Heart left ventricle (tissue), 16 donors: Measurements from ENCODE around the gene ADGRG1. TPM values are rescaled to one million over a fixed set of nuclear protein-coding genes. Genes with fewer than 3 reads are reported as not detected.

ENCODE experiments used
- ATAC-seq, 4 donors: fragments of 200-7000 bp; cut with Tn5 transposase; one replicate each; pipeline ENCODE4 v1.9.1; 2020 to 2022; ENCODE audit warnings: moderate library complexity in 4 of 4, mild to moderate bottlenecking in 3 of 4, moderate number of reproducible peaks in 1 of 4
- DNase-seq, 5 donors: peaks; one replicate each; pipeline ENCODE4 v3.0.0-alpha.2; 2020
- H3K27ac ChIP-seq, 12 donors: fragments of 200-600 bp; sonication (generic) in 4 of 12; one replicate each; pipeline versions ENCODE4 v1.5.0 to v1.8.0; 2016 to 2022; ENCODE audit warnings: mild to moderate bottlenecking in 2 of 12
- H3K27me3 ChIP-seq, 9 donors: fragments of 200-600 bp; sonication (generic) in 2 of 9; one replicate each; pipeline versions ENCODE4 v1.5.1 to v1.8.0; 2016 to 2022; ENCODE audit warnings: mild to moderate bottlenecking in 3 of 9
- H3K36me3 ChIP-seq, 9 donors: fragments of 200-600 bp; sonication (generic) in 2 of 9; one replicate each; pipeline versions ENCODE4 v1.5.0 to v1.8.0; 2018 to 2022; ENCODE audit warnings: mild to moderate bottlenecking in 2 of 9
- H3K4me1 ChIP-seq, 12 donors: fragments of 200-600 bp; sonication (generic) in 4 of 12; one replicate each; pipeline versions ENCODE4 v1.5.0 to v1.8.0; 2016 to 2022; ENCODE audit warnings: mild to moderate bottlenecking in 3 of 12
- H3K4me3 ChIP-seq, 12 donors: fragments of 200-600 bp; sonication (generic) in 4 of 12; one replicate each; pipeline versions ENCODE4 v1.5.0 to v1.8.0; 2017 to 2022; ENCODE audit warnings: mild to moderate bottlenecking in 9 of 12, moderate library complexity in 4 of 12
- H3K9me3 ChIP-seq, 12 donors: fragments of 200-600 bp; sonication (generic) in 4 of 12; one replicate each; pipeline versions ENCODE4 v1.5.0 to v1.8.0; 2016 to 2022; ENCODE audit warnings: mild to moderate bottlenecking in 1 of 12
- POLR2A ChIP-seq, 2 donors: fragments of 450-650 bp; IDR thresholded peaks; one replicate each; pipeline ENCODE4 v1.6.1; 2017; ENCODE audit warnings: antibody characterized with exemption in 2 of 2, mild to moderate bottlenecking in 2 of 2, moderate library complexity in 2 of 2
- whole genome bisulfite sequencing, 4 donors: extraction: QIAGEN DNeasy Blood & Tissue Kit in 2 of 4; methylation state at CpG; one replicate each; pipeline versions ENCODE4 v1.1.5 to v1.1.7; 2013 to 2018; 5-methylcytosine and 5-hydroxymethylcytosine counted together
- intact Hi-C, 10 donors: fragments of 100-400 bp; cut with DNase I; formaldehyde crosslinking; loops; one replicate each; pipeline versions ENCODE4 v1.11.1 to v1.14.2; 2022
- polyA plus RNA-seq, 2 donors: library from polyadenylated mRNA; stranded (reverse); fragments of 200-250 nt; gene quantifications; one replicate each; pipeline ENCODE4 v1.2.3, GENCODE V29; 2013
- total RNA-seq, 9 donors: library from RNA; depleted of rRNA in 2 of 9; stranded (reverse); fragments of >200 nt in 2 of 9; fragmentation: NEBNext Ultra II Directional in 3 of 9; extraction: Animal tissue kit (Norgen Biotek cat#: 25700) in 3 of 9; gene quantifications; one replicate each; pipeline versions ENCODE4 v1.1.0 to v1.2.4, GENCODE V29; 2016 to 2023
- TF ChIP-seq, protein P1 (sequence below), 12 donors: fragments of 200-600 bp; sonication (generic) in 4 of 12; IDR thresholded peaks; one replicate each; pipeline versions ENCODE4 v1.5.0 to v1.8.0; 2018 to 2022; ENCODE audit warnings: antibody characterized with exemption in 12 of 12, mild to moderate bottlenecking in 5 of 12
- donor health status: ischemic (EF 13 %, LVEDD 7.1; RV severe dilation, severe dysfunction).
- donor health status: healthy with polysubstance abuse.
- donor health status: DM: no; HTN: yes; CAD: no.
- donor health status: DM: no; HTN: no; CAD: no.
- donor health status: ischemic (EF 25% LVEDD 6.9; RV normal size, moderate dysfunction).
- donor health status: ischemic (EF 25% LVEDD 5.7; RV mildly dilated, moderate dysfunction).
- donor health status: healthy.
- donor health status: DM: yes; HTN: yes; CAD: no.
- donor health status: ischemic (EF 35%, LVEDD 5.7; RV mildly dilated, moderate dysfunction).
- donor health status: nonischemic (EF 11% LVEDD 7.7; RV severe dilation, severe dysfunction).
- donor health status: DM: yes; HTN: yes; CAD: no.
- donor health status: PGD.
- donor health status: ischemic (EF 29% LVEDD 5.4; RV normal size, mild dysfunction).
- donor health status: nonischemic (EF 23%, LVEDD 6.1; RV moderate dilation, normal function).

ADGRG1 gene
- total and polyA plus RNA-seq, 11 donors, result 14.1 to 65.2 (median 17.5) TPM

DNA sequence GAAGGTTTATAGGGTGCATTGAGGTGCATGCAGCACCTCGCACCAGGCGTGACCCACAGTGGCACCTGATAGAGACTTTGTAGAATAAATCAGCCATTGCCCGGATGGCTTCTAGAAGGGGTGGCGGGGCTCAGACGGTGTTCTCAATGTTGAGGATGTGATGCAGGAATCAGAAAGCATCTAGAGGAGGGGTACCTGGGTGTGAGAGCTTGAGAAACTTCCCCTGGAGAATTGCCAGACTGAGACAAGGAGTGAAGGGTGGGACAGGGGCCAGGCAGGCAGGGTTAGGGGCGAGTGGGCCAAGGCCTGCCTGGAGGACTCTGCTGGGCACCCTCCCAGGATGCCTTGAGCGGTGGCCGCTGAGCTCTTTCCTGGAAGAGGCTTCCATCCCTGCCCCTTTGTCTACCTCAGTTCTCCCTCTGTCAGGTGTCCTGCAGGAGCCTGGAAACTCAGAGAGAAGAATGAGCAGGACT lies 9.3 kb upstream of the ADGRG1 start:
- H3K27ac ChIP-seq, result no peak overlapping the region
- H3K36me3 ChIP-seq, result no peaks in the 10 kb centered on the region
- peaks cover 0 to 14% (median 4%) of the 10 kb centered on the region in 12 donors for H3K4me1 ChIP-seq
- DNase-seq (peak in 1 of 5 donors; percentile 10), ATAC-seq (no peak)
- H3K27me3 ChIP-seq, result no peaks in the 10 kb centered on the region
- no peak for TF ChIP-seq POLR2A (IDR thresholded peaks at IDR 0.05)
- TF ChIP-seq, protein P1, sequence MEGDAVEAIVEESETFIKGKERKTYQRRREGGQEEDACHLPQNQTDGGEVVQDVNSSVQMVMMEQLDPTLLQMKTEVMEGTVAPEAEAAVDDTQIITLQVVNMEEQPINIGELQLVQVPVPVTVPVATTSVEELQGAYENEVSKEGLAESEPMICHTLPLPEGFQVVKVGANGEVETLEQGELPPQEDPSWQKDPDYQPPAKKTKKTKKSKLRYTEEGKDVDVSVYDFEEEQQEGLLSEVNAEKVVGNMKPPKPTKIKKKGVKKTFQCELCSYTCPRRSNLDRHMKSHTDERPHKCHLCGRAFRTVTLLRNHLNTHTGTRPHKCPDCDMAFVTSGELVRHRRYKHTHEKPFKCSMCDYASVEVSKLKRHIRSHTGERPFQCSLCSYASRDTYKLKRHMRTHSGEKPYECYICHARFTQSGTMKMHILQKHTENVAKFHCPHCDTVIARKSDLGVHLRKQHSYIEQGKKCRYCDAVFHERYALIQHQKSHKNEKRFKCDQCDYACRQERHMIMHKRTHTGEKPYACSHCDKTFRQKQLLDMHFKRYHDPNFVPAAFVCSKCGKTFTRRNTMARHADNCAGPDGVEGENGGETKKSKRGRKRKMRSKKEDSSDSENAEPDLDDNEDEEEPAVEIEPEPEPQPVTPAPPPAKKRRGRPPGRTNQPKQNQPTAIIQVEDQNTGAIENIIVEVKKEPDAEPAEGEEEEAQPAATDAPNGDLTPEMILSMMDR (IDR thresholded peaks at IDR 0.05), result no peak
- WGBS, 4 donors, result 87 to 91% (median 90%) methylated on average over 7 to 8 of the region's 8 CpGs
- intact Hi-C loops, result no loop called here
- no peak overlapping the region for H3K4me3 ChIP-seq
- no peaks in the 10 kb centered on the region for H3K9me3 ChIP-seq

DNA sequence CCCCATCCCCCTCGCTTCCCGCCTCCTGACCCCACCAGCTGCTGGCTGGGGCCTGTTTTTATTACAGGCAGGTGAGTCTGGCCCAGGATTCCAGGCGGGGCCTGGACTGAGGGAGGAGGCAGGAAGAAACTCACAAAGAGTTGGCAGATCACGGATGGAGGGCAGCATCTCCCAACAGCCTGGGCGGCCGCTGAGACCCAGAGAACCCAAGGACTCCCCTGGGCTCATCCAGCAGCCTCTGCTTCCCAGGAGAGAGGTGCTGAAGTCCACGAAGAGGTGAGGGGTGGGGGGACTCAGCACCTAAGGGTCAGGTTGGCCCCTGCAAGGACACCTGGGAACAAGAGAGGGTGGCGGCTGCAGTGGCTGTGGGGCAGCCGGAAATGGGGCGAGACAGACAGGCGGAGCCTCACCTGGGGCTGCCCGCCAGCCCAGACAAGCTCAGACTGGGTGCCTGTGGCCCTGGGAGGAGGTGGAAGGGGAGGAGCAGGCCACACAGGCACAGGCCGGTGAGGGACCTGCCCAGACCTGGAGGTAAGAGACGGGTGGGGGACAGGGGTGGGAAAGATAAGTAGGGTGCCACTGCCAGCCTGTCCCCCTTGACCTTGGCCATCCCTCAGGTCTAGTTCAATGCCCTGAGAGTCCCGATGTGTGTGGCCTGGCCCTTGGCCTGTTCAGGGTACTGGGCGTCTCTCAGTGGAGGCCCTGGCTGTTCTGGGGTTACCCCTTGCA lies 8.7 kb upstream of the ADGRG1 start:
- intact Hi-C loops, result no loop called here
- TF ChIP-seq, protein P1 (IDR thresholded peaks at IDR 0.05), result no peak
- TF ChIP-seq POLR2A (IDR thresholded peaks at IDR 0.05), result no peak
- Histone ChIP-seq H3K4me3 (no peak overlapping the region), H3K27me3 (no peaks in the 10 kb centered on the region), H3K4me1 (peaks cover 0 to 20% (median 5%) of the 10 kb centered on the region in 12 donors), H3K36me3 (no peaks in the 10 kb centered on the region), H3K9me3 (no peaks in the 10 kb centered on the region), H3K27ac (no peak overlapping the region)
- ATAC-seq, result no peak
- peak in 2 of 5 donors; percentile 15 to 46 for DNase-seq
- 88 to 93% (median 91%) methylated on average over 12 to 16 of the region's 16 CpGs for WGBS, 4 donors

DNA sequence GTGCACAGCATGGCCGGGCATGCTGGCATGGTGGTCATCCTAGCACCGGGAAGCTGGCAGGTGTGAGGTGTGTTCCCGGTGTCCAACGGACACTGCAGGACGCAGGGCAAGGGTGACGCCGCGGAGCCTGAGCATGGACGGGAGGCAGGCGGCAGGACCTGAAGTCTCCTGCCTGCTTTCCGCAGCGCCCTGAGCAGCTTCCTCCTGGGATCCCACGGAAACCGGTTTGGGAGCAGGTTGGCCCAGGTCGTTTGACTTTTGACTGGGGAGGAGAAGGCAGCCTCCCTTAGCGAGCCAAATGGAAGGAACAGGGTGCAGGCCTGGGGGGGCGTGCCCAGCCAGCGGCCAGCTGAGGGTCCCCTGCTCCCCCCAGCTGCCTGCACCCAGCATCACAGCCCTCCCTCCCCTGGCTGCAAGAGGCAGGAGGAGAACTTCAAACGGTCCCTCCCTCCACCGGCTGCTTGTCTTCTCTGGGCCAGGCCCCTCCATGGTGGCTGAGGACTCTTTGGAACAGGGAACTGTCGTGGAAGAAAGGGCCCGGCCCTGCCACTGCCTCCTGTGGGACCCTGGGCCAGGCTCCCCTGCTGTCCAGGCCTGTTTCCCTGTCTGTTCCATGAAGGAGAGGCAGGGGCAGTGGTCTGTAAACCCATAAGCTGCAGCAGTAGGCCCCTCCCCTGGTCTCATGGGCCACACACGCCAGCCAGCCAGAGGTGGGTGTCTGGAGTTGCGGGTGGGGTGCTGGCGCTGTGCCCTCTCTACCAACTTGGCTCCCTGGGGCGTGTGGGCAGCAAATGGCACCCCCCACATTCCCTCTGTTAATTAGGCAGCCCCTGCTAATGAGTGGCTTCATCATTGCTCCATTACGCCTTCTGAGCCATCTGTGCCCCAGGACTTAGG lies 7.8 kb upstream of the ADGRG1 start:
- H3K4me1 ChIP-seq, result peaks cover 0 to 23% (median 5%) of the 10 kb centered on the region in 12 donors
- H3K9me3 ChIP-seq, result no peaks in the 10 kb centered on the region
- H3K4me3 ChIP-seq, result no peak overlapping the region
- DNase-seq (peak in 1 of 5 donors; percentile 49), ATAC-seq (no peak)
- 83 to 89% (median 84%) methylated on average over 10 to 27 of the region's 27 CpGs for WGBS, 4 donors
- no peaks in the 10 kb centered on the region for H3K36me3 ChIP-seq
- H3K27me3 ChIP-seq, result no peaks in the 10 kb centered on the region
- no peak overlapping the region for H3K27ac ChIP-seq
- TF ChIP-seq, protein P1 (IDR thresholded peaks at IDR 0.05), result no peak
- TF ChIP-seq POLR2A (IDR thresholded peaks at IDR 0.05), result no peak
- intact Hi-C loops, result no loop called here
